GM21423 (cell line): ENCODE data around the gene USP6NL.

Experiments used
- ATAC-seq: cut with Tn5 transposase; IDR thresholded peaks from one replicate; pipeline ENCODE4 v1.9.1; 2021; ENCODE audit warnings: mild to moderate bottlenecking, moderate library complexity; ENCODE audit not compliant: unreplicated experiment

USP6NL gene

DNA sequence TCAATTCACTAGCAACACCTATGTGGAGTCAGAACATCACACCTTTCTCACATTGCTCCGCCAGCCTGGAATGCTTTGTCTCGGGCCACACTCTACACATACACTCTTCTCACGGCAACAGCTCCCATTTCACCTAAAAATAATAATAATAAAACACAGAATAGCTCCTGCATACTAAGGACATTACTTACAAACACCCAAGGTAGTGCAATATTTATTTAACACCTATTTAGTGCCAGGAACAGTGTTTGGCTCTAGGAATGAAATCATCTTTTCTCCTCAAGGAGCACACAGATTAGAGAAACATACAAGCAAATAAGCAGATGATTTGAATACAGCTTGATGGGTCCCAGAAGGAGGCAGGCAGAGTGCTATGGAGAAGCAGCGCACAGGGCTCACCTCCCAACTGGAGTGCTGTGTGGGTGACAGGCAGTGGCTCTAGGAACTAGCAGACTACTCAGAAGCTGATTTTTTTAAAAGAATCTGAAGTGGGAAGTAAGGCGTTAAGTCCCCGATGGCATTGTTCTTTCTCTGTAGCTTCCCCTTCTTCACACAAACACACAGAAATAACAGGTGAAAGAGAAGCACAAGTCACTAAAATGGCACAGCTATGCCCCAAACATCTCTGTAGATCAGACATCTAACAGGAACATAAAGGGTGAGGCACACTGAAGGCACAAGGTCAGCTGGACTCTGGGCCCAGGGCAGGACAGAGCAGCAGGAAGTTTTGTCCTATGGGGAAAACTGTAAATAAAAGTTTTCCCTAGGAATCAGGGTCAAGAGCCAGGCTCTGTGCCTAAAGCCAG is 16.7 kb downstream of the USP6NL start:
- no peak for ATAC-seq

DNA sequence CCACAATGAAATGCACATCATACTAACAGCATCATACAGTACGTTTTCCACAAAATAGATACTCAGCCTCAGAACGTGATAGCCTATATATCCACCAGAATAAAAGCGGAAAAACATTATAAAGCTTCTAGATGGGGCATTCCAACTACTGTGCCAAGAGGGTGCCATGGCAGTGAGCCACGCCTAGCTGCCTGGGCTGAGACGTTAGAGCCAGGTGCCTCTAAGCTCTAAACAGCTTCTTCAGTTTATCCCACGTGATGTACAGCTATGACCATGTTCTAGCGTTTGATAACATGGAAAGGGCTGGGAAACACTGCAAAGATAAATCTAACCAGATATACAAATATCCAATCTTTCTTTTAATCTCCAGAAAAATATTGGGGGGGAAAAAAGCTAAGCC is 17.8 kb downstream of the USP6NL start:
- ATAC-seq, result no peak

DNA sequence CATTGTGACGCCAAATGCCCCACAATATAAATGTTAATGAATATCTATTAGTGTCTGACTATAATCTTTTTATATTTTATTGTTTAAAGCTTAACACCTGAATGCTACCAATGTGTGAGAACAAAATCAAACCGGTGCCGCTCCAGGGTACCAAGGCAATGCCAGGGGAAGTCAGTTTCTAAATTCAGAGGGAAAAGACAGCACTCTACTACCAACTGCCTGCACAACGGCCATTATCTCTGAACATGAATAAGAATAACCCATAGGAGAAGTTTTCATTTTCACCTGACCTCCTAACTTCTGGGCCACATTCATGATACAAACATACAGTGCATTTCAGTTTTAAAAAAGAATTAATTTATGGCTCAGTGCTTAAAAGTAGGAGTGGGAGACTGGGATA is 21.7 kb downstream of the USP6NL start:
- no peak for ATAC-seq

DNA sequence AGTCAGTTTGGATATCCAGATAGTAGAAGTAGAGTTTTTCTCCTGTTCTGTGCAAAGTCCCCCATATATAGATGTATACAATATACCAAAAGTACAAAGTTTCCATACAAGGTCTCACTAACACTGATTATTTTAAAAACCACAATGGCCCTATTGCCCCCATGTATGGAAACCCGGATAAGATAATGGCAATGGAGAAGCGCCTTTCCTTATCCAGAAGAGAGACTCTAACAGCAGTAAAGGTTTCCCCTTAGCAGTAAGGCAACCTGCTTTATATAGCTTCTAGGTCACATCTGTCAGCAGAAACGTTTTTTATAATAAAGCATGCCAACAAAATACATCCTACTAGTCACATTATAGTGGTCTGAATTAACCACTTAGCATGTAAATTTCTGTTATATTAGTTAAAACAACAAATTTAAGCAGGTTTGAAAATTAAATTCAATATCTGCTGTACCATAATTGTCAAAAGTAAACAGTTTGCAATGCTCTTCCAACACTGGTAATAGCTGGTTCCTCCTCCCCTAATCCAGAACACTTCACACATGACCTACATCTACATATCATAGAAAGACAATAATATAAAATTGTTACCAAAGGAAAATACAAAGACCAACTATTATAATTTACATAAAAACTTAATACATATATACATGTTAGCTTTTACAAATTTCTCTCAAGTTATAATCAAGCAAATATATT is 22.4 kb downstream of the USP6NL start:
- ATAC-seq, result no peak

DNA sequence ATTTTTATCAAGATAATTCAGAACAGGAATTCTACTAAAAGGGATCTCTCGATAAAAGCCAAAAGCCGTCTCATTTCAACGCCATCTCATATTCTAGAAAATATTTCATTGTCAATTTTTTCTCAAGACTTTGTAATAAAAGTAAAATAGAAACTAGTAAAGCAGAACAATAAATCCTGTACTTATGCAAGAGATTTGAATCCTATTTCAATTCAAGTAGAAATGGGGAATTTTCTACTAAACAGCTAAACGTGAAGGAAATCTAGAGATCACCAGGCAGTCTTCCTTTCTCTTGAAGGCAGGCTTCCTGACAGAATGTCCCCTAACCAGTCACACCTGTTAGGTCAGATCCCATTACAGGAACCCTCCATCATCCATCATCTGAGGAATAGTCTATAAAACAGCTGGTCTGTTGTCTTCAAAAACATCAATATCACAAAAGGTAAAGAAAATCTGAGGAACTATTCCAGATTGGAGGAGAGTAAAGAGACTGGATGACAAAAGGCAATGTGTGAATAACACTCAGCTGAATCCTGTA is 23.7 kb downstream of the USP6NL start:
- no peak for ATAC-seq

DNA sequence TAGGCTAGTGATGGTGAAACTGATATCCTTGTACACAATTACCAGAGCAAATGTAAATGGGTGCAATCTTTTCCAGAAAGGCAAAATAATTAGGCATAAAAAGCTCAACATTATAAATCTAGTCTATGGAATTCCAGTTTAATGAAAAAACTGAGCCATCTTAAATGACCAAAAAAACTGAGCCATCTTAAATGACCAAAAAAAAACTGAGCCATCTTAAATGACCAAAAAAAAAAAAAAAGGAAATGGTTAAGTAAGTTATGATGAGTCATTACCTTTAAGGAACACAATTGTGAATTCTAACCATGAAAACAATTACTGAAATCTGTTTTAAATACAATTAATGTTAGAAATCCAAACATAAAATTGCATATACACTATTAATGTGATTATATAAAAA is 25.3 kb downstream of the USP6NL start:
- ATAC-seq, result no peak

DNA sequence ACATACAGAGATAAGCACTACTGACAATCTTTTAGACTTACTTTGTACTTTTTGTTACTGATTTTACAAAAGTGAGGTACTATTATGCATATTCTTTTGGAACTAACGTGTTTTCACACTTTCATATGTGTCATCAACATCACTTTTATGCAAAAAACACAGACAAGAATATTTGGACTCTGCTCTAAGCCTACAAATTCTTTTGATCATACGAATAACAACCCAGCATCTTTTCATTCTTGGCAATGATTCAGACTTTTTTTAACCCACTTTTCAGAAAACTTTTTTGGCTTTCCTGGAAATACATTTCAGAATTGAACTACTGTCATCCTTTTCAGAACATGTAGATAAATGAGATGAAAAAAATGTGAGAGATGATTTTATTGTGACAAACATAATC is 30.2 kb downstream of the USP6NL start:
- ATAC-seq, result no peak

DNA sequence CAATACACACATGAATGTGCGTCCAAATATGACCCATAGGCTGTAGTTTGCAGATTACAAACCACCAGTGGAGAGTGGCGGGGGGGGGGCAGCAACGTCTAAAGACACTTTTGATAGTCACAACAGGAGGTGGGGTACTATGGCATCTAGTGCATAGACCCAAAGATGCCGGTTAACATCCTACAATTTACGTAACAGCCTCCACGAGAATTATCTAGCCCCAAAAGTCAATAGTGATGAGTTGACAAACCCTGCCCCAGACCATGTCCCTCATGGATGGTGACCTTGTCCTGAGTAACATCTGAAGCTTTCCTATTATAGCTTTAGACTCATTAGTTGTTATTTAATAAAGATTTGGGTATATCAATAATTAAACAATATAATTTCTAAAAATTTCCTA is 31.6 kb downstream of the USP6NL start:
- ATAC-seq, result no peak

DNA sequence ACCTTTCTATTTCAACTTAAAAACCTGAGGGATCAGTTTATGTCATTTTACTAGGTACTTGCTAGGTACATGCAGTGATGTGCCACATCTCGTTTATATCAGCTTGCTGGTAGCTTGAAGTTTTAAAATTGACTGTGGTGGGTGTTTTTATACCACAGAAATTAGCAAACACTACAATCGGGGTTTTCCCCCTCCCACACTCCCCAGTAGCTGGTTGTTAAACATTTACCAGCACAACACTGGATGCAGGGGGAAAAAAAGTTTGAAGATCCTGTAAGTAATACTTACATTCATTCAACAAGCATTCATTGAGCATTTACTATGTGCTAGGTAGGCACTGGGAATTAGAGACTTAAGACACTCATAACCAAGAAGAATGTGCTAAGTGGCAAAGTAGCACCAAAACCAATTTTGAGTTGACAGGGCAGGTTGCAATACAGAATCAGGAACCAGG is 32.6 kb downstream of the USP6NL start:
- ATAC-seq, result peak; percentile 54

DNA sequence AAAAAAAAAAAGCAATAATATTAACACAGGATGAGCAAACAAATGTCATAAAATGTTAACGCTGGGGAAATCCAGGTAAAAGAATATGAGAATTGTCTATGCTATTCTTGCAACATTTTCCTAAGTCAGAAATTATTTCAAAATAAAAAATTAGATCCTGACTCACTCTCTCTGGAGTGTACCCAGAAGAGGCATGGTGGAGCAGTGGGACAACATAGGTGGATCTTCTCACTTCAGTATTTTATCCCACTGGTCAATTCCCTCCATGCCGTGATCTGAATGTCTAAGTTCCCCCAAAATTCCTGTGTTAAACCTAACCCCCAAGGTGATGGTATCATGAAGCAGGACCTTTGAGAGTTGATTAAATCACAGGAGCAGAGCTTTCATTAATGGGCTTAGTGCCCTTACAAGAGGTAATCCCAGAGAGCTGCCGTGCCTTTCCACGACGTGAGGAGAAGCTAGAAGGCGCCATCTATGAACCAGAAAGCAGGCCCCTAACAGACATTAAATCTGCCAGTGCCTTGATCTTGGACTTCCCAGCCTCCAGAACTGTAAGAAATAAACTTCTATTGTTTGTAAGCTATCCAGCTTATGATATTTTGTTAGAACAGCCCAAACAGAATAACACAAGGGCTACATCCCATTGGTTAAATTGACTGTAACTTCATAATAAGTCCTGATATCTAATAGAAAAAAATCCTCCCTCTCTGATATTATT is 35.2 kb downstream of the USP6NL start:
- ATAC-seq, result no peak

DNA sequence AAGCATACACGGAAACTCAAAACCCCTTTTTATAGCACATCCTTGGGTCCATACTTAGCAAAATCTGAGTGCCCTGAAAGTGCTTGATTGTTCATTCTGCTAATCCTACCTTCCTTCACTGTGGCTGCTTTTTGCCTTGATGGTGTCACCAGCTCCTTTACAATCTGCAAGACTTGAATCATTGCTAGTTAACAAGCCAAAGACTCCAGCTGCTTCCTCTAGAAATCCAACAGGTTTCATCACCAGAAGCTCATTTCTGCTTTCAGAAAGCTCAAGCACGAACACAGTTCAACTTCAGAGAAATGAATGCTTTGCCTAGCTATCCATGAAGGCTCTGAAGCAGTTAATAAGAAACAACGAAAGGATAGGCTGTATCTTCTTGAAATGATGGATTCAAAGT is 38.0 kb downstream of the USP6NL start:
- ATAC-seq, result peak; percentile 60

DNA sequence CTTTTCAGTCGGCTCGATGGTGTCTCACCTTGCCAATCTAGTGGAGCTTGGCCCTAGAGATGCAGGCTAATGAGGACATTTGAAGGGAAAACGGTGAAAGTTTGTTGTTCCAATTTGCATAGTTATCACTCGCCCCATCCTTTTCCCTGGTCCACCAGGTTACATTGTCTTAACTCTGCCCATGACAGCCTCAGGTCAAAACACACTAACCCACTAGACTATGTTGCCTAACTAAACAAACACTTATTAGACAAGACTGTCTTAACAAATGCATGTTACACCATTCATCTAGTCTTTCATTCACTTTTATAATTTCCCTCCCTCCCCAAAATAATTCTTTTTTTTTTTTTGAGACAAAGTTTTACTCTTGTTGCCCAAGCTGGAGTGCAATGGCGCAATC is 40.7 kb downstream of the USP6NL start:
- ATAC-seq, result no peak

DNA sequence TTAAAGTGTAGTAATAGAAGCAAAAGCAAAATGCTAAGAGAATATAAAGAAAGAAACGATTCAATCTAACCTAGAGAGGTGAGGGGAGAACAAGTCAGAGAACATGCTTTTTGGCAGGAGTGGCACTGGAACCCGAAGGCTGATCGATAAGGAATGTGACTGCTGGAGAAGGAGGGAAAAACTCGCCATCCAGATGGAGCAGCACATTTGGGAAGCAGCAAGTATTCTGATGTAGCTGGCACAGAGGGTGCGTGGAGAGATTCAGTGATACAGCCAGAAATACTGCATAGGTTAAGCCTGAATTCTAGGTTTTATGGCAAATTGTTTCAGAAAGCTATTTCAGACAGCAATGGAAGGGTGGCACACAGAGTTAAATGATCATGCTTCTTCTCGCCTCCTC is 42.0 kb downstream of the USP6NL start:
- ATAC-seq, result no peak

DNA sequence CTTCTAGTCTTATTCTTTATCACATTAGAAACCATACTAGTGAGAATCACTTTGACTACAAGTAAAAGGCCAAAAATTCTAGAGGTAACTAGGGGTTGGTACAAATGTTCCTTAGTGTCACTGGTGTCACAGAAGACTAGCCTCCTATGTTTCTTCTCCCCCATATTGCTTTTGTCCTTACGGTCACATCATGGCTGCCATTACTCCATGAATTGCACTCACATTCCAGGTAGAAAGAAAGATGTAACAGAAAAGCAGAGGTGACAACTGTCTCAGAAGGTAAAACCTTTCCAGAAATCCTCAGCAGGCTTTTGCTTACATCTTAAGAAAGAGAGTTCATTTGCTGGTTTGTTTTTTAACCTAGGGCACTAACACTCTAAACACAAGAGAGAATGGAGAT is 42.9 kb downstream of the USP6NL start:
- no peak for ATAC-seq

DNA sequence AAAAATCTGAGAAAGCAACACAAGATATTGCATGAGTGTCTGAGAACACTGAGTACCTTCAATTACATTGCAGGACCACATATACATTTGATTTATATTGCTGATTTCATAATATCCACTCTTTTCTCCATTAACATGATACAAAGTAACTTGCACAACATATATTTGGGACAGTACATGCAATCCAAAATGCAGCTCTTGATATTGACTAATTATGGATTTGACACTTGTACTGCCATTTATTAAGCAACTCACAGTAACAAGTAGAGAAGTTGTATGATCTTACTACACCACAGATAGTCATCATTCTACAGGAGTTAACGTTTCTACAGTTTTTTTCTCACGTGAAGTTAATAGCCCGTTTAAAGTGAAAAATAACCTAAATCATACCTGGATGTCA is 46.7 kb downstream of the USP6NL start:
- no peak for ATAC-seq

DNA sequence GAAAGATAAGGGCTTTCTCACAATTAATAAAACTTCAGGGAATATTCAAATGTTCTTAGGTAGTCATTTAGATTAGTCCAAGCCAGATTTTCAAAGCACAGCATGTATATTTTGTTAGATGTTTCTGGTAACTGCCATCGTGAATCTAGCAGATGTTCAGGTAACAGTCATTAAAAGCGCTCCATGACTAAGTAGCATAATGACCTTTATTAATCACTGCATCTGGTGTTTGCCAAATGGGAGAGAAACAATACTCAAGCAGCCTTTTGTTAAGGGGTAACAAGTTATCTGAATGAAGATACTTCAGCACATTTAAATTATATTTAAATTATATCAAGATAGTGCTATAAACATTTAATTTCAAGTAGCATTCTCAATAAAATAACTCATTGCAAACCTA is 47.5 kb downstream of the USP6NL start:
- no peak for ATAC-seq

DNA sequence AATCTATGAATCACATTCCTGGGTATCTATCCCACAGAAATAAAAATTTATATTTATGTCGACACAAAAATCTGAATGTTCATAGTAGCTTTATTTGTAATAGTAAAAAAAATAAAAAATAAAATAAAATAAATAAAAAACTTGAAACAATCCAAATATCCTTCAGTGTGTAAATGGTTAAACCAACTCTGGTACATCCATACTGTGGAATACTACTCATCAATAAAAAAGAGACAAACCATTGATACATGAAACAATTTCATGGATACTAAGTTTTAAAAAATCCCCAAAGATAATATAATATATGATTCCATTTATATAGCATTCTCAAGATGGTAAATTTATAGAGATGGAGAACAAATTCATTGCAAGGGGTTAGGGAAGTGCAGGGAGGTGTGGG is 48.6 kb downstream of the USP6NL start:
- no peak for ATAC-seq

DNA sequence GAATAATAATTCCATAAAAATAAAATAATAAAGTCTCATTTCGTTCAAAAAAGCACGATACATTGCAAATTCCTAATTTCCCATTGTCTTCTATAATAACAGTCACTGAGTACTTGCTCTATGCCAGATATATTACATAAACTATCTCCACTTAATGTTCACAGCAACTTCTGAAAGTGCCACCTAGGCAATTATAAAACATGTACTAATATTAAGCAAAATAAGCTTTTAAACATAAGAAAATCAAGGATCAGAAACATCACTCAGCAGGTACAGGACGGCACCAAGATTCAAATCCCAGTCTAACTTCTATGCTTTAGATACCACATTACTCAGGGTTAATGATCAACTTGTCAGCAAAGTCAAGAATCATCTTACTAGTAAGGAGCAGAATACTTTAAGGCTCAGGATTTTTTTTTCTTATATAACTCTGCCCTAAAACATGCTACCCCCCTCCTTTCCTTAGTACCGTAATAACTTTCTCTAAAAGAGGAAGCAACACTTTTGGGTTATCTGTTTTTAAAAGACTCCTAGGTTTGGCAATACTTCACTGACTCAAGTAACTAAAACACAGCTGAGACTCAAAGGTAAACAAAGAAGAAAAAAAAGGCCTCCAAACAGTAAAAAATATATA is 51.3 kb downstream of the USP6NL start:
- ATAC-seq, result peak; percentile 89

DNA sequence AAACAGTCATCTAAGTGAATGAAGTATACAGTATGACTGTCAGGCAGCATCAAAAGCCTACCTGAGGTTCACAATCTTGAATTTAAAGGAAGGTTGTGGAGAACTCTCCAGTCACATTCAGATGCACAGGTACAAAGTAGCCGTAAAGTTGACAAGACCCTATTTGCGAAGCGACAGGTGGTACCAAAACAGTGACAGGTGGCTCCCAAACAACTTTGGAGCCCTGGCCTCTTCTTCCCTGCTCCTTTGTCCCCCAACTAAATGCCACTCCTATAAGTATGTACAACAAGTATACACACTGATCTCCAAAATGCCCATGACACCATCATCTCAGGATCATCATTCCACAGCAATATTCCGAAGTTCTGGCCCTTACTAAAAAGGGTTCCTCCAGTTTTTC is 53.5 kb downstream of the USP6NL start:
- ATAC-seq, result no peak

DNA sequence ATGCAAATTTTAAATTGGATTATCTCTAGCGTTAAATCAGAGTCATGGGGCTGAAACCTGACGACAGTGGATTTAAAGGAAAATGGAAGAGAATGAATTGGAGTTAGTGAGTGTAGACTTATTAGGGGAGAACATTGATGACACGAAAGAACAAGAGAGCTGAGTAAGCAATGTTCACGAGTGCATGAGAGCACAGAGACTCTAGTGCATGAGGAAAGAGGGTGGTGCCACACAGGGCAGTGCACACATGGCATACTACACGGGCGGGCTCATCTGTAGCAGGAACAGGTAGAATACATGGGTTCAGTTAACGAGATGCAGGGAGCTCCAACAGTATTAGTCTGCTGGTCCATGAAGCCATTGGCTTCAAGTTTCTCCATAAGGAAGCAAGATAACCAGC is 53.9 kb downstream of the USP6NL start:
- no peak for ATAC-seq

DNA sequence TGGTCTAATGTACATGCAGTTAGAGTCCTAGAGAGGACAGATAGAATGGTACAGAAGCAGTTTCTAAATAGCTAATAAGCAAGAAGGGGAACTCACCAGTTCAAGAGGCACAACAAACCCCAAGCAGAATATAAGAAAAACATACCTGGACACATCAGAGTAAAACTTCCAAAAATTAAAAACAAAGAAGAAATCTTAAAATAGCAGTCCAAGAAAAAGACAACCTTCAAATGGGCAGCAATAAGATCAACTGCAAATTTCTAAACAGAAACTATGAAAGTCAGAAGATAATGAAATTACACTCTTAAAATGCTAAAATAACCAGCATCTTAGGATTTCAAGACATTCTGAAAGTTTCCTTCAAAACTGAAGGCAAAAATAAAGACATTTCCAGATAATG is 55.9 kb downstream of the USP6NL start:
- no peak for ATAC-seq
